IMR-90 (cell line): ENCODE data around the gene FRMD4B. TPM values are rescaled to one million over a fixed set of nuclear protein-coding genes. Genes with fewer than 3 reads are reported as not detected.

Source experiments
- ATAC-seq: fragments of 200-7000 bp; cut with Tn5 transposase; 2 replicates; pipeline ENCODE4 v1.9.1; 2020; ENCODE audit warnings: low read depth, mild to moderate bottlenecking, moderate library complexity
- BruUV-seq: library from RNA; stranded (reverse); fragments of 400-500 nt; replicated peaks from 2 replicates; lab custom pipeline; 2021; lab: Mats Ljungman, UMichigan
- CTCF ChIA-PET: fragments of 300-600 bp; formaldehyde crosslinking; extraction: SDS; loops from one replicate; lab custom pipeline; 2021; ENCODE audit warnings: antibody characterized with exemption; lab: Yijun Ruan, JAX
- POLR2A ChIA-PET: fragments of 300-600 bp; sonication (Branson Sonifier 250); formaldehyde crosslinking; loops from one replicate; lab custom pipeline; 2022; ENCODE audit warnings: antibody characterized with exemption; ENCODE audit not compliant: unreplicated experiment; lab: Charles Lee
- DNase-seq: peaks from one replicate; pipeline ENCODE4 v3.0.0; 2013
- H2AFZ ChIP-seq: replicated peaks from 2 replicates; pipeline ENCODE3; 2013; ENCODE audit warnings: low read length, mild to moderate bottlenecking; ENCODE audit not compliant: poor library complexity
- H2AK5ac ChIP-seq: 2 replicates; pipeline ENCODE4 v1.6.1; 2013; ENCODE audit warnings: low read depth, low read length, inconsistent platforms
- H2AK9ac ChIP-seq: replicated peaks from 2 replicates; pipeline ENCODE3; 2013; ENCODE audit warnings: mild to moderate bottlenecking, low read depth, low read length, moderate library complexity; ENCODE audit not compliant: poor library complexity
- H2BK120ac ChIP-seq: 2 replicates; pipeline ENCODE4 v1.6.1; 2013; ENCODE audit warnings: low read depth, low read length, inconsistent platforms
- H2BK15ac ChIP-seq: 3 replicates; pipeline ENCODE4 v1.6.1; 2013; ENCODE audit warnings: low read depth, low read length, inconsistent platforms
- H2BK20ac ChIP-seq: 2 replicates; pipeline ENCODE4 v1.6.1; 2013; ENCODE audit warnings: low read depth, mild to moderate bottlenecking, inconsistent platforms, low read length, moderate library complexity
- H2BK5ac ChIP-seq: 2 replicates; pipeline ENCODE4 v1.6.1; 2013; ENCODE audit warnings: mild to moderate bottlenecking, low read depth, low read length, inconsistent platforms; ENCODE audit not compliant: poor library complexity, severe bottlenecking
- H3K14ac ChIP-seq: replicated peaks from 2 replicates; pipeline ENCODE4 v1.6.1; 2013; ENCODE audit warnings: low read depth, low read length, inconsistent platforms
- H3K18ac ChIP-seq: 2 replicates; pipeline ENCODE4 v1.6.1; 2013; ENCODE audit warnings: low read depth, low read length, control low read depth
- H3K23ac ChIP-seq: 2 replicates; pipeline ENCODE4 v1.6.1; 2013; ENCODE audit warnings: low read depth, low read length, inconsistent platforms
- H3K27ac ChIP-seq: 2 replicates; pipeline ENCODE4 v1.5.1; 2013; ENCODE audit warnings: mild to moderate bottlenecking, control low read depth, low read length; ENCODE audit not compliant: insufficient read depth
- H3K27me3 ChIP-seq: 2 replicates; pipeline ENCODE4 v1.6.1; 2013; ENCODE audit warnings: low read length; ENCODE audit not compliant: control insufficient read depth, insufficient read depth
- H3K36me3 ChIP-seq: 2 replicates; pipeline ENCODE4 v1.6.1; 2013; ENCODE audit warnings: low read length, mixed read lengths; ENCODE audit not compliant: control insufficient read depth, insufficient read depth
- H3K4ac ChIP-seq: 2 replicates; pipeline ENCODE4 v1.6.1; 2013; ENCODE audit warnings: low read depth, low read length, inconsistent platforms
- H3K4me1 ChIP-seq: 2 replicates; pipeline ENCODE4 v1.6.1; 2013; ENCODE audit warnings: low read length, mixed read lengths; ENCODE audit not compliant: control insufficient read depth, insufficient read depth
- H3K4me2 ChIP-seq: 2 replicates; pipeline ENCODE4 v1.6.1; 2013; ENCODE audit warnings: low read depth, mild to moderate bottlenecking, control low read depth, low read length, moderate library complexity
- H3K4me3 ChIP-seq: 2 replicates; pipeline ENCODE4 v1.5.1; 2013; ENCODE audit warnings: low read depth, mild to moderate bottlenecking, control low read depth, low read length, moderate library complexity; ENCODE audit not compliant: insufficient read depth
- H3K56ac ChIP-seq: 2 replicates; pipeline ENCODE4 v1.6.1; 2013; ENCODE audit warnings: low read length, inconsistent platforms; ENCODE audit not compliant: insufficient read depth; ENCODE audit errors: extremely low read depth
- H3K79me1 ChIP-seq, 2 experiments: 2 replicates each; pipeline ENCODE4 v1.6.1; 2013; ENCODE audit warnings: low read length in 2 of 2, inconsistent platforms in 1 of 2, low read depth in 1 of 2
- H3K9ac ChIP-seq: 2 replicates; pipeline ENCODE4 v1.6.1; 2013; ENCODE audit warnings: low read depth, low read length, control low read depth
- H3K9me1 ChIP-seq: 2 replicates; pipeline ENCODE4 v1.6.1; 2013; ENCODE audit warnings: low read length, inconsistent platforms; ENCODE audit not compliant: insufficient read depth
- H3K9me3 ChIP-seq: 2 replicates; pipeline ENCODE4 v1.6.1; 2013; ENCODE audit warnings: low read length; ENCODE audit not compliant: control insufficient read depth, insufficient read depth
- H4K20me1 ChIP-seq: 2 replicates; pipeline ENCODE4 v1.6.1; 2013; ENCODE audit warnings: low read length, inconsistent platforms; ENCODE audit not compliant: insufficient read depth
- H4K5ac ChIP-seq: 2 replicates; pipeline ENCODE4 v1.6.1; 2013; ENCODE audit warnings: mild to moderate bottlenecking, low read depth, low read length, control low read depth
- H4K8ac ChIP-seq, 2 experiments: 2 replicates each; pipeline ENCODE4 v1.6.1; 2013; ENCODE audit warnings: low read depth in 2 of 2, low read length in 2 of 2, control low read depth in 1 of 2, inconsistent platforms in 1 of 2
- H4K91ac ChIP-seq: 2 replicates; pipeline ENCODE4 v1.6.1; 2013; ENCODE audit warnings: low read depth, low read length, inconsistent platforms; ENCODE audit not compliant: insufficient read depth
- BHLHE40 ChIP-seq: fragments of 150-350 bp; IDR thresholded peaks from 2 replicates; pipeline ENCODE4 v1.6.1; 2016; ENCODE audit warnings: mild to moderate bottlenecking, low read depth, low read length
- CEBPB ChIP-seq: IDR thresholded peaks from 2 replicates; pipeline ENCODE4 v1.6.1; 2012; ENCODE audit warnings: low read depth, low read length, improper control_type of control experiment
- FOS ChIP-seq: fragments of 150-350 bp; IDR thresholded peaks from 2 replicates; pipeline ENCODE4 v1.6.1; 2016; ENCODE audit warnings: low read depth, low read length
- MAZ ChIP-seq: IDR thresholded peaks from 2 replicates; pipeline ENCODE4 v1.6.1; 2012; ENCODE audit warnings: low read depth, mild to moderate bottlenecking, low read length, improper control_type of control experiment, moderate library complexity, borderline replicate concordance
- MXI1 ChIP-seq: IDR thresholded peaks from 2 replicates; pipeline ENCODE4 v1.6.1; 2012; ENCODE audit warnings: low read depth, mild to moderate bottlenecking, low read length, moderate library complexity, borderline replicate concordance
- NFE2L2 ChIP-seq: fragments of 150-350 bp; IDR thresholded peaks from 2 replicates; pipeline ENCODE4 v1.6.1; 2016; ENCODE audit warnings: low read depth, mild to moderate bottlenecking, low read length
- POLR2A ChIP-seq: IDR thresholded peaks from 2 replicates; pipeline ENCODE4 v1.6.1; 2012; ENCODE audit warnings: mild to moderate bottlenecking, low read depth, low read length
- RAD21 ChIP-seq: IDR thresholded peaks from 2 replicates; pipeline ENCODE4 v1.6.1; 2012; ENCODE audit warnings: low read length, improper control_type of control experiment
- RCOR1 ChIP-seq: IDR thresholded peaks from 2 replicates; pipeline ENCODE4 v1.6.1; 2012; ENCODE audit warnings: mild to moderate bottlenecking, low read length, improper control_type of control experiment; ENCODE audit not compliant: insufficient replicate concordance
- RFX5 ChIP-seq: IDR thresholded peaks from 2 replicates; pipeline ENCODE4 v1.8.0; 2012; ENCODE audit warnings: low read depth, mild to moderate bottlenecking, low read length, moderate library complexity
- SMC3 ChIP-seq: fragments of 150-350 bp; IDR thresholded peaks from 2 replicates; pipeline ENCODE4 v1.6.1; 2016; ENCODE audit warnings: low read depth, mild to moderate bottlenecking, antibody characterized with exemption, low read length, moderate library complexity
- WGBS, 2 experiments: methylation state at CpG; one replicate each; pipeline versions ENCODE4 v1.1.5 to v1.1.7; 2013; ENCODE audit warnings: missing lambda C conversion rate in 2 of 2; ENCODE audit not compliant: insufficient read length in 1 of 2; ENCODE audit errors: extremely low coverage in 2 of 2; 5-methylcytosine and 5-hydroxymethylcytosine counted together
- dilution Hi-C: fragments of 300-500 bp; cut with HindIII; formaldehyde crosslinking; loops from one replicate; pipeline ENCODE4 v1.14.3; 2018; ENCODE audit warnings: low sequenced_read_pairs; ENCODE audit not compliant: unreplicated experiment
- in situ Hi-C: fragments of 300-500 bp; cut with MboI; formaldehyde crosslinking; loops from 3 replicates; pipeline ENCODE4 v1.14.3; 2019; ENCODE audit warnings: low sequenced_read_pairs, inconsistent platforms, mixed read lengths
- intact Hi-C: fragments of 100-400 bp; cut with micrococcal nuclease; formaldehyde crosslinking; loops from 2 replicates; pipeline ENCODE4 v1.10.0; 2022
- polyA plus RNA-seq, 3 experiments: library from polyadenylated mRNA; depleted of rRNA; stranded (reverse); fragments of >200 nt; gene quantifications; 2 replicates each; pipeline ENCODE4 v1.2.3, GENCODE V29; 2012; ENCODE audit warnings: low replicate concordance in 1 of 3
- total RNA-seq: library from RNA; depleted of rRNA; stranded (reverse); fragments of >200 nt; gene quantifications from 2 replicates; pipeline ENCODE4 v1.2.3, GENCODE V29; 2012
- TF ChIP-seq, protein P1 (sequence below): fragments of 150-350 bp; IDR thresholded peaks from 2 replicates; pipeline ENCODE4 v1.6.1; 2017; ENCODE audit warnings: mild to moderate bottlenecking, antibody characterized with exemption, low read length, low read depth
- TF ChIP-seq, protein P2 (sequence below): fragments of 150-350 bp; IDR thresholded peaks from 2 replicates; pipeline ENCODE4 v1.6.1; 2016; ENCODE audit warnings: low read depth, mild to moderate bottlenecking, low read length, moderate library complexity, borderline replicate concordance
- TF ChIP-seq, protein P3 (sequence below): conservative IDR thresholded peaks from 2 replicates; pipeline ENCODE4 v1.5.1; 2012; ENCODE audit warnings: mild to moderate bottlenecking, low read depth, low read length, improper control_type of control experiment

FRMD4B gene
- total and polyA plus RNA-seq, 2 of the 4 experiments (the other 2 are of a cell fraction): 0.14 to 0.36 TPM

DNA sequence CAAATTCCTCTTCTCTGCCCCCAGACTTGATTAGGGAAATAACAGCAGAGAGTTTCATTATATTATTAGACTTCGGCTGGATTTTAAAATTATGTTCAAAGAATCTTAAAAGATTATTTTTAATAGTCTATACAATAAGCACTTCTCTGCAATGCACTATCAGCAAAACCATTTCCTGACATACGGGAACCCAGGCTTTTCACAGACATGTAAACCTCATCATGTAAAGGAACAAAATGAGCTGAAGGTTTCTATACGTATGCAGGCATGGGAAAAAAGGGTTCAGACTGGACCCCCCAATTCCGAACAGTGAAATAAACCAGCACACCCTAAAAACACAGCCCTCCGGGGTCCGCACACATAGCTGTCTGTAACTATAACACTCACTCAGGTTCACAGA is 185.9 kb downstream of the FRMD4B start:
- Histone ChIP-seq H4K8ac (no peak overlapping the region), H3K27ac (no peak overlapping the region), H4K20me1 (no peaks in the 10 kb centered on the region), H3K56ac (no peak overlapping the region), H4K5ac (no peak overlapping the region), H4K91ac (no peak overlapping the region), H3K4me3 (no peak overlapping the region), H3K36me3 (no peaks in the 10 kb centered on the region), H3K4me2 (no peak overlapping the region), H2BK5ac (no peak overlapping the region), H3K4me1 (no peaks in the 10 kb centered on the region), H2AK9ac (no peak overlapping the region), H3K9ac (no peak overlapping the region), H3K79me1 (no peaks in the 10 kb centered on the region), H2AFZ (no peak overlapping the region), H3K18ac (no peak overlapping the region), H2AK5ac (no peak overlapping the region), H3K4ac (no peak overlapping the region), H3K23ac (no peak overlapping the region), H2BK15ac (no peak overlapping the region), H3K27me3 (peaks cover 19% of the 10 kb centered on the region), H2BK20ac (no peak overlapping the region), H2BK120ac (no peak overlapping the region), H3K9me3 (no peaks in the 10 kb centered on the region), H3K9me1 (no peaks in the 10 kb centered on the region), H3K14ac (no peak overlapping the region)
- dilution Hi-C loops: no loop called here
- WGBS, 2 experiments: no CpG with 5 or more reads among the region's 6 CpGs
- no peak for ATAC-seq
- DNase-seq: no peak
- in situ Hi-C loops: no loop called here
- no TSS peak for BruUV-seq
- intact Hi-C loops: no loop called here
- TF ChIP-seq NFE2L2 (no peak), MXI1 (no peak), FOS (no peak), RCOR1 (no peak), MAZ (no peak), POLR2A (no peak), RFX5 (no peak), BHLHE40 (no peak), SMC3 (no peak), RAD21 (no peak), CEBPB (no peak)
- TF ChIP-seq, protein P1, sequence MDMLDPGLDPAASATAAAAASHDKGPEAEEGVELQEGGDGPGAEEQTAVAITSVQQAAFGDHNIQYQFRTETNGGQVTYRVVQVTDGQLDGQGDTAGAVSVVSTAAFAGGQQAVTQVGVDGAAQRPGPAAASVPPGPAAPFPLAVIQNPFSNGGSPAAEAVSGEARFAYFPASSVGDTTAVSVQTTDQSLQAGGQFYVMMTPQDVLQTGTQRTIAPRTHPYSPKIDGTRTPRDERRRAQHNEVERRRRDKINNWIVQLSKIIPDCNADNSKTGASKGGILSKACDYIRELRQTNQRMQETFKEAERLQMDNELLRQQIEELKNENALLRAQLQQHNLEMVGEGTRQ: no peak
- TF ChIP-seq, protein P2, sequence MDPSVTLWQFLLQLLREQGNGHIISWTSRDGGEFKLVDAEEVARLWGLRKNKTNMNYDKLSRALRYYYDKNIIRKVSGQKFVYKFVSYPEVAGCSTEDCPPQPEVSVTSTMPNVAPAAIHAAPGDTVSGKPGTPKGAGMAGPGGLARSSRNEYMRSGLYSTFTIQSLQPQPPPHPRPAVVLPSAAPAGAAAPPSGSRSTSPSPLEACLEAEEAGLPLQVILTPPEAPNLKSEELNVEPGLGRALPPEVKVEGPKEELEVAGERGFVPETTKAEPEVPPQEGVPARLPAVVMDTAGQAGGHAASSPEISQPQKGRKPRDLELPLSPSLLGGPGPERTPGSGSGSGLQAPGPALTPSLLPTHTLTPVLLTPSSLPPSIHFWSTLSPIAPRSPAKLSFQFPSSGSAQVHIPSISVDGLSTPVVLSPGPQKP: no peak
- TF ChIP-seq, protein P3, sequence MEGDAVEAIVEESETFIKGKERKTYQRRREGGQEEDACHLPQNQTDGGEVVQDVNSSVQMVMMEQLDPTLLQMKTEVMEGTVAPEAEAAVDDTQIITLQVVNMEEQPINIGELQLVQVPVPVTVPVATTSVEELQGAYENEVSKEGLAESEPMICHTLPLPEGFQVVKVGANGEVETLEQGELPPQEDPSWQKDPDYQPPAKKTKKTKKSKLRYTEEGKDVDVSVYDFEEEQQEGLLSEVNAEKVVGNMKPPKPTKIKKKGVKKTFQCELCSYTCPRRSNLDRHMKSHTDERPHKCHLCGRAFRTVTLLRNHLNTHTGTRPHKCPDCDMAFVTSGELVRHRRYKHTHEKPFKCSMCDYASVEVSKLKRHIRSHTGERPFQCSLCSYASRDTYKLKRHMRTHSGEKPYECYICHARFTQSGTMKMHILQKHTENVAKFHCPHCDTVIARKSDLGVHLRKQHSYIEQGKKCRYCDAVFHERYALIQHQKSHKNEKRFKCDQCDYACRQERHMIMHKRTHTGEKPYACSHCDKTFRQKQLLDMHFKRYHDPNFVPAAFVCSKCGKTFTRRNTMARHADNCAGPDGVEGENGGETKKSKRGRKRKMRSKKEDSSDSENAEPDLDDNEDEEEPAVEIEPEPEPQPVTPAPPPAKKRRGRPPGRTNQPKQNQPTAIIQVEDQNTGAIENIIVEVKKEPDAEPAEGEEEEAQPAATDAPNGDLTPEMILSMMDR: no peak
- ChIA-PET CTCF (no interaction called here), POLR2A (no interaction called here)
